MM.1S (cell line): ENCODE results near the gene EGLN3.

Experiments
- DNase-seq: peaks from one replicate; pipeline ENCODE4 v3.0.0-alpha.2; 2015
- H2AFZ ChIP-seq: fragments of 300-600 bp; sonication (generic); 2 replicates; pipeline ENCODE4 v1.6.0; 2016; ENCODE audit warnings: antibody characterized with exemption, low read length
- H3F3A ChIP-seq: fragments of 300-600 bp; sonication (generic); 2 replicates; pipeline ENCODE4 v1.6.1; 2016; ENCODE audit warnings: mild to moderate bottlenecking, antibody characterized with exemption, low read length, moderate library complexity, mixed read lengths; ENCODE audit not compliant: insufficient read depth
- H3K27ac ChIP-seq: fragments of 300-600 bp; sonication (generic); 2 replicates; pipeline ENCODE4 v1.5.1; 2016; ENCODE audit warnings: mild to moderate bottlenecking, low read length
- H3K27me3 ChIP-seq: fragments of 300-600 bp; sonication (generic); replicated peaks from 2 replicates; pipeline ENCODE4 v1.6.0; 2016; ENCODE audit warnings: low read length; ENCODE audit not compliant: insufficient read depth
- H3K36me3 ChIP-seq: fragments of 300-600 bp; sonication (generic); replicated peaks from 2 replicates; pipeline ENCODE4 v1.6.1; 2016; ENCODE audit warnings: mild to moderate bottlenecking, low read length, mixed read lengths; ENCODE audit not compliant: insufficient read depth
- H3K4me1 ChIP-seq: fragments of 300-600 bp; sonication (generic); 2 replicates; pipeline ENCODE4 v1.6.1; 2016; ENCODE audit warnings: low read length, mixed read lengths
- H3K4me2 ChIP-seq: fragments of 300-600 bp; sonication (generic); 2 replicates; pipeline ENCODE4 v1.6.0; 2016; ENCODE audit warnings: low read depth, low read length
- H3K4me3 ChIP-seq: fragments of 300-600 bp; sonication (generic); 2 replicates; pipeline ENCODE4 v1.5.1; 2016; ENCODE audit warnings: low read length, mixed read lengths
- H3K79me2 ChIP-seq: fragments of 300-600 bp; sonication (generic); 2 replicates; pipeline ENCODE4 v1.6.1; 2016; ENCODE audit warnings: mixed run types, low read length, mixed read lengths
- H3K9ac ChIP-seq: fragments of 300-600 bp; sonication (generic); 2 replicates; pipeline ENCODE4 v1.6.1; 2016; ENCODE audit warnings: low read length, mixed read lengths
- H3K9me2 ChIP-seq: fragments of 300-600 bp; sonication (generic); replicated peaks from 2 replicates; pipeline ENCODE4 v1.6.1; 2016; ENCODE audit warnings: mild to moderate bottlenecking, low read length, mixed read lengths; ENCODE audit not compliant: insufficient read depth
- H3K9me3 ChIP-seq: fragments of 300-600 bp; sonication (generic); replicated peaks from 2 replicates; pipeline ENCODE4 v1.6.1; 2016; ENCODE audit warnings: mild to moderate bottlenecking, low read length, mixed read lengths; ENCODE audit not compliant: insufficient read depth
- H4K20me1 ChIP-seq: fragments of 300-600 bp; sonication (generic); 2 replicates; pipeline ENCODE4 v1.6.1; 2016; ENCODE audit warnings: mild to moderate bottlenecking, low read length, moderate library complexity, mixed read lengths; ENCODE audit not compliant: insufficient read depth
- EZH2 ChIP-seq: fragments of 300-600 bp; sonication (generic); optimal IDR thresholded peaks from 2 replicates; pipeline ENCODE3; 2017; ENCODE audit warnings: low read depth, mild to moderate bottlenecking, antibody characterized with exemption, low read length, mixed read lengths
- EZH2phosphoT487 ChIP-seq: fragments of 300-600 bp; sonication (generic); IDR thresholded peaks from 2 replicates; pipeline ENCODE4 v1.6.1; 2018; ENCODE audit warnings: antibody characterized with exemption, low read length
- TF ChIP-seq, protein P1 (sequence below): fragments of 300-600 bp; sonication (generic); IDR thresholded peaks from 2 replicates; pipeline ENCODE4 v1.5.1; 2016; ENCODE audit warnings: antibody characterized with exemption, low read length, mixed read lengths

EGLN3 gene

DNA sequence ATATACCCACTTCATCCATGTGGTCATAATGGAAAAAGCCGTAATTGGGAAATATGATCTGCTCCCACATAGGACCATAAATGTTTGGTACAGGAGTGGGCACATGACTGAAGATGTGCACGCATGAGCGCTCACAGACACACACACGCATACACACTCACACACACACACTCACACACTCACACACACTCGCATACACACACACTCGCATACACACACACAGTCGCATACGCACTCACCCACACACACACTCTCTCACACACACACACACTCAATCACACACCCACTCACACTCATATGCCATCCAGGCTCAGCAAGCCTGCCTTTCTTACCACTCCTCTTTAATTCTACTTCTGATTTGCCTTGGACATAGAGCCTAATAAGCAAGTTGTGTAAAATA is 45.6 kb upstream of the EGLN3 start:
- Histone ChIP-seq H3K36me3 (no peaks in the 10 kb centered on the region), H3K9me3 (no peaks in the 10 kb centered on the region), H3F3A (no peaks in the 10 kb centered on the region), H3K27ac (no peak overlapping the region), H3K79me2 (no peaks in the 10 kb centered on the region), H3K4me1 (no peaks in the 10 kb centered on the region), H3K9me2 (no peaks in the 10 kb centered on the region), H2AFZ (no peak overlapping the region), H3K27me3 (no peaks in the 10 kb centered on the region), H3K9ac (no peak overlapping the region), H3K4me3 (no peak overlapping the region), H4K20me1 (no peaks in the 10 kb centered on the region), H3K4me2 (no peak overlapping the region)
- no peak for DNase-seq
- TF ChIP-seq, protein P1, sequence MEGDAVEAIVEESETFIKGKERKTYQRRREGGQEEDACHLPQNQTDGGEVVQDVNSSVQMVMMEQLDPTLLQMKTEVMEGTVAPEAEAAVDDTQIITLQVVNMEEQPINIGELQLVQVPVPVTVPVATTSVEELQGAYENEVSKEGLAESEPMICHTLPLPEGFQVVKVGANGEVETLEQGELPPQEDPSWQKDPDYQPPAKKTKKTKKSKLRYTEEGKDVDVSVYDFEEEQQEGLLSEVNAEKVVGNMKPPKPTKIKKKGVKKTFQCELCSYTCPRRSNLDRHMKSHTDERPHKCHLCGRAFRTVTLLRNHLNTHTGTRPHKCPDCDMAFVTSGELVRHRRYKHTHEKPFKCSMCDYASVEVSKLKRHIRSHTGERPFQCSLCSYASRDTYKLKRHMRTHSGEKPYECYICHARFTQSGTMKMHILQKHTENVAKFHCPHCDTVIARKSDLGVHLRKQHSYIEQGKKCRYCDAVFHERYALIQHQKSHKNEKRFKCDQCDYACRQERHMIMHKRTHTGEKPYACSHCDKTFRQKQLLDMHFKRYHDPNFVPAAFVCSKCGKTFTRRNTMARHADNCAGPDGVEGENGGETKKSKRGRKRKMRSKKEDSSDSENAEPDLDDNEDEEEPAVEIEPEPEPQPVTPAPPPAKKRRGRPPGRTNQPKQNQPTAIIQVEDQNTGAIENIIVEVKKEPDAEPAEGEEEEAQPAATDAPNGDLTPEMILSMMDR = no peak
- no peak for TF ChIP-seq EZH2
- TF ChIP-seq EZH2phosphoT487 = no peak

DNA sequence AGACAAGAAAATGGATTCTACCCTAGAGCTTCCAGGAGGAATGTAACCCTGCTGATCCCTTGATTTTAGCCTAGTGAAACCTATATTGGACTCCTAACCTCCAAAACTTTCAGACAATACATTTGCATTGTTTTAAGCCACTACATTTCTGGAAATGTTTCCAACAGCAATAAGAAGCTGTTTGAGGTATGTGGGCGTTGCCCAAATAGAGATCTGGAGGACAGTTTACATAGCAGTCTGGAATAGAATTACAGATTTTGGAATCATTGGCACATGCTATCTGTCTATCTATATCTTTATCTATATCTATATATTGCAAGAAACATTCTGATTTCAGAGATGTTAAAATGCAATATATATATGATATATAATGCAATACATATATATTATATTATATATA is 42.4 kb upstream of the EGLN3 start:
- H3K4me3 ChIP-seq = no peak overlapping the region
- no peaks in the 10 kb centered on the region for H3K36me3 ChIP-seq
- DNase-seq = no peak

DNA sequence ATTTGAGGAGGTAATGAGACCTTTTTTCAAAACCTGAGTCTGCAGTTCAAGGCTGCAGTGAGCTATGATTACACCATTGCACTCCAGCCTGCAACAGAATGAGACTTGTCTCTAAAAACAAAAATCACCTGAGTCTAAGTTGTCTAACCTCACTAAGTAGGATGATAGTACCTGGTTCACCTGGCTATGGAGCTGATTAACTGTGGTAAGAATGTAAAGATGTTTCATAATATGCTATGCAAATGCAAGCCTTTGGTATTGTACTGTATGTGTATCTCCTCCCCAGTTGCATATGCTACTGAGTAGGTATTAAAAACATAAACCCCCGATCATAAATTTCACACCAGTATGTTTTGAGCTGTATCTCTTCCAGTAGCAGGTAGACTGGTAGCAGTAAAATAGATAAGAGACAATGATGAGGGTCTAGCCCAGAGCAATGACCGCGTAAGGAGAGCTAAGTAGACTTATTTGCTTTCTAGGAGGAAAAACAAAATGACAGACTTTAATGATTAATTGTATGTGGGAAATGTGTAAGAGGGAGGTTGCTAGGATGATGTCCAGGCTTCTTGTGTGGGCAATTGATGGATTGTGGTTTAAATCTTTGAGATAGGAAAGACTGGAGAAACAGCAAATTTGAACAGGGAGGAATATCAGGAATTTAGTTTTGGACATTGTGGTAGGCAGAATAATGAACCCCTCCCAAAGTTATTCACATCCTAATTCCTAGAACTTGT is 41.6 kb upstream of the EGLN3 start:
- no peak for DNase-seq
- Histone ChIP-seq H2AFZ (no peak overlapping the region), H3K9me3 (no peaks in the 10 kb centered on the region), H3K36me3 (no peaks in the 10 kb centered on the region), H3K9ac (no peak overlapping the region), H3K27me3 (no peaks in the 10 kb centered on the region), H3K27ac (no peak overlapping the region), H3K4me2 (no peak overlapping the region), H3K9me2 (no peaks in the 10 kb centered on the region), H4K20me1 (no peaks in the 10 kb centered on the region), H3K4me1 (no peaks in the 10 kb centered on the region), H3K4me3 (no peak overlapping the region), H3K79me2 (no peaks in the 10 kb centered on the region), H3F3A (no peaks in the 10 kb centered on the region)
- TF ChIP-seq EZH2 (no peak), EZH2phosphoT487 (no peak)
- TF ChIP-seq, protein P1 = no peak

More for the DNA sequence above, 42.4 kb upstream of the EGLN3 start:
- Histone ChIP-seq H3F3A (no peaks in the 10 kb centered on the region), H2AFZ (no peak overlapping the region), H3K27ac (no peak overlapping the region), H3K79me2 (no peaks in the 10 kb centered on the region), H4K20me1 (no peaks in the 10 kb centered on the region), H3K9ac (no peak overlapping the region), H3K9me3 (no peaks in the 10 kb centered on the region), H3K4me2 (no peak overlapping the region), H3K27me3 (no peaks in the 10 kb centered on the region), H3K4me1 (no peaks in the 10 kb centered on the region), H3K9me2 (no peaks in the 10 kb centered on the region)
- TF ChIP-seq, protein P1 = no peak
- TF ChIP-seq EZH2 (no peak), EZH2phosphoT487 (no peak)
